Nephron progenitor cell (in vitro differentiated cells): ENCODE data around the gene TAC4.

ENCODE experiments used
- DNase-seq: peaks from one replicate; pipeline ENCODE4 v3.0.0; 2021
- H3K27ac Mint-ChIP-seq: 2 replicates; pipeline ENCODE4 v1.8.0; 2021; ENCODE audit warnings: mild to moderate bottlenecking, moderate library complexity, mixed read lengths
- H3K27me3 Mint-ChIP-seq: 2 replicates; pipeline ENCODE4 v1.8.0; 2021; ENCODE audit warnings: mild to moderate bottlenecking, low read depth, mixed read lengths; ENCODE audit not compliant: poor library complexity
- H3K36me3 Mint-ChIP-seq: 2 replicates; pipeline ENCODE4 v1.8.0; 2021; ENCODE audit warnings: low read depth, mixed read lengths
- H3K4me1 Mint-ChIP-seq: 2 replicates; pipeline ENCODE4 v1.8.0; 2021; ENCODE audit warnings: mixed read lengths
- H3K4me3 Mint-ChIP-seq: 2 replicates; pipeline ENCODE4 v1.8.0; 2021; ENCODE audit warnings: mild to moderate bottlenecking, moderate library complexity, mixed read lengths
- H3K9me3 Mint-ChIP-seq: 2 replicates; pipeline ENCODE4 v1.8.0; 2021; ENCODE audit warnings: mild to moderate bottlenecking, moderate library complexity, mixed read lengths
- TF ChIP-seq, protein P1 (sequence below): fragments of 200-600 bp; sonication (generic); IDR thresholded peaks from 2 replicates; pipeline ENCODE4 v1.5.0; 2021; ENCODE audit warnings: antibody characterized with exemption

Gene TAC4

DNA sequence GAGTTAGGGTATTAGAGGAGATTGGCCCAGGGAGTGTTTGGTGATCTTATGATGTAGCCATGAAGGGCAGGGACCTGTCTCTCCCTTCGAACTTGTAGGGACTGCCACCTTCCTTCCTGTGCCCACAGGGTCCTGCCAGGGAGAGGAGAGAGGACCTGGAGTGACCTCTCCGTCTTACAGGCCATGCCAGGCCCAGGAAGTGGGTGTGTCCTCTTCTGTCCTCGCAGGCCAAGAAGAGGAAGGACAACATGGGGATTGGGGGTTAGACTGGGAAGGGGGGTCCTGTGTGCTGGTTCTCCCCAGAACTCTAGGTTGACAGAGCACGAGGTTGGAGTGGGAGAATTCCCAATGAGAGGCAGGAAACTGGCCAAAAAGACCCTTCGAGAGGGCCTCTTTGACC is 43.4 kb upstream of the TAC4 start:
- H3K27me3 Mint-ChIP-seq: peaks cover 95% of the 10 kb centered on the region
- H3K4me1 Mint-ChIP-seq: peaks cover 13% of the 10 kb centered on the region
- TF ChIP-seq, protein P1, sequence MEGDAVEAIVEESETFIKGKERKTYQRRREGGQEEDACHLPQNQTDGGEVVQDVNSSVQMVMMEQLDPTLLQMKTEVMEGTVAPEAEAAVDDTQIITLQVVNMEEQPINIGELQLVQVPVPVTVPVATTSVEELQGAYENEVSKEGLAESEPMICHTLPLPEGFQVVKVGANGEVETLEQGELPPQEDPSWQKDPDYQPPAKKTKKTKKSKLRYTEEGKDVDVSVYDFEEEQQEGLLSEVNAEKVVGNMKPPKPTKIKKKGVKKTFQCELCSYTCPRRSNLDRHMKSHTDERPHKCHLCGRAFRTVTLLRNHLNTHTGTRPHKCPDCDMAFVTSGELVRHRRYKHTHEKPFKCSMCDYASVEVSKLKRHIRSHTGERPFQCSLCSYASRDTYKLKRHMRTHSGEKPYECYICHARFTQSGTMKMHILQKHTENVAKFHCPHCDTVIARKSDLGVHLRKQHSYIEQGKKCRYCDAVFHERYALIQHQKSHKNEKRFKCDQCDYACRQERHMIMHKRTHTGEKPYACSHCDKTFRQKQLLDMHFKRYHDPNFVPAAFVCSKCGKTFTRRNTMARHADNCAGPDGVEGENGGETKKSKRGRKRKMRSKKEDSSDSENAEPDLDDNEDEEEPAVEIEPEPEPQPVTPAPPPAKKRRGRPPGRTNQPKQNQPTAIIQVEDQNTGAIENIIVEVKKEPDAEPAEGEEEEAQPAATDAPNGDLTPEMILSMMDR: no peak
- no peak overlapping the region for H3K27ac Mint-ChIP-seq
- H3K9me3 Mint-ChIP-seq: no peaks in the 10 kb centered on the region
- no peaks in the 10 kb centered on the region for H3K36me3 Mint-ChIP-seq
- no peak for DNase-seq
- H3K4me3 Mint-ChIP-seq: no peak overlapping the region

DNA sequence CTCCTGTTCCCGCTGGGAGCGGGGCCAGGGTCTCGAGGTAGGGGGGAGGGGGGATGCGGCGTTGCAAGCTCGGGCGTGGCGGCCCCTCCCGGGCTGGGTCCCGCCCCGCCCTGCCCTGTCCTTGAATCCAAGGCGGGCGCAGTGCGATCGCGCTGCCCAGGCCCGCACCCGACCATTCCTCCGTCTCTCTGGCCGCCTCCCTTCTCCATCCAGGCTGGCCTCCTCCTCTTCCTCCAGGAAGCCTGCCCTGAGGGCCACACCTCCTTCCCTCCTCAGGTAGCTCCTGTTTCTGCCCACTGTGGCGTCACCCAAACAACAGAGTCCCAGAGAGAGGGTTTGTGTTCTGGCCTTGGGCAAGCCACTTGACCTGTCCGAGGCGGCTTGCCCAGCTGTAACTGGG is 43.0 kb upstream of the TAC4 start:
- Mint-ChIP-seq H3K36me3 (no peaks in the 10 kb centered on the region), H3K4me3 (no peak overlapping the region), H3K27me3 (peaks cover 95% of the 10 kb centered on the region), H3K27ac (no peak overlapping the region), H3K9me3 (no peaks in the 10 kb centered on the region), H3K4me1 (peaks cover 13% of the 10 kb centered on the region)
- DNase-seq: no peak
- TF ChIP-seq, protein P1: no peak

GRCh38 chr17:49890077-49890821 is 42.4 kb upstream of the TAC4 start:
- no peak for DNase-seq
- Mint-ChIP-seq H3K4me1 (peaks cover 13% of the 10 kb centered on the region), H3K36me3 (no peaks in the 10 kb centered on the region), H3K9me3 (no peaks in the 10 kb centered on the region), H3K27ac (no peak overlapping the region), H3K4me3 (no peak overlapping the region), H3K27me3 (peaks cover 95% of the 10 kb centered on the region)
- TF ChIP-seq, protein P1: no peak

- Mint-ChIP-seq H3K4me3 (no peak overlapping the region), H3K9me3 (no peaks in the 10 kb centered on the region), H3K4me1 (peaks cover 13% of the 10 kb centered on the region), H3K36me3 (no peaks in the 10 kb centered on the region), H3K27ac (no peak overlapping the region), H3K27me3 (peaks cover 90% of the 10 kb centered on the region)
- TF ChIP-seq, protein P1: no peak
- no peak for DNase-seq
Observed at GRCh38 chr17:49889500-49889899, 41.6 kb upstream of the TAC4 start.

- peaks cover 79% of the 10 kb centered on the region for H3K27me3 Mint-ChIP-seq
- H3K4me1 Mint-ChIP-seq: peaks cover 15% of the 10 kb centered on the region
- no peak overlapping the region for H3K27ac Mint-ChIP-seq
- no peaks in the 10 kb centered on the region for H3K36me3 Mint-ChIP-seq
- no peak for DNase-seq
- TF ChIP-seq, protein P1: no peak
- H3K4me3 Mint-ChIP-seq: no peak overlapping the region
- no peaks in the 10 kb centered on the region for H3K9me3 Mint-ChIP-seq
Observed at GRCh38 chr17:49887744-49888360, 40.0 kb upstream of the TAC4 start.
